GM18520 (cell line): ENCODE results near the gene SPACA9.

Experiments used
- ATAC-seq: cut with Tn5 transposase; IDR thresholded peaks from one replicate; pipeline ENCODE4 v1.9.1; 2021; ENCODE audit not compliant: unreplicated experiment

The SPACA9 gene

DNA sequence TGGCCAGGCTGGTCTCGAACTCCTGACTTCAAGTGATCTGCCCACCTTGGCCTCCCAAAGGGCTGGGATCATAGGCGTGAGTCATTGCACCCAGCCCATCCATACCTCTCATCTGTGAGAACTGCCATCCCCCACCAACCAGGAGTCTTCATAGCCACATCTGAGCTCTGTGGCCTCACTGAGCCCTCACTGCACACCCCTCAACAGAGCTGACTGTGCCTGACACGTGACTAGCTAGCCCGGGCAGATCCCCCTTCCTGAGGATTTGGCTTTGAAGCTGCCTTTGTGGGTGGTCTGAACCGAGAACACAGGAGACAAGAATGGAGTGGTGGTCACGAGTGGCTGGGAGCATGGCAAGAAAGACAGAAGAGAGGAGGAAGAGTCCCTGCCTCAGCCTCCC lies 16.2 kb upstream of the SPACA9 start:
- ATAC-seq: no peak

DNA sequence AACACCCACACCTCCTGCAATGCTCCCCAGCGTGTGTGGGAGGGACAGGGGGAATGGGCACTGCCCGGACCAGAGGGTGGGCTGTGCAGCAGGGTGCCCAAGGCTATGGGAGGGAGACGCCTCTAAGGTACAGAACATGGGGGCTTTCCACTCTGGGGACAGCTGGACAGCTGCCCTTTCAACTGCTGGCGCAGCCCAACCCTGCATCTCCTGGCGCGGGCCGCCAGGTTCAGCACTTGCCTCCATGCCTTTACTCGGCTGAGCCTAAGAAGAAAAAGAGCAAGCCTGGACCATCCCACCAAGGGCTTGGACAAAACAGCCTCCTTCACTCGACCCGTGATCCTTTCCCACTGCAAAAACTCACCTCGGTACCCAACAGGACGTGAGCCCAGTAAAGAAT lies 15.6 kb upstream of the SPACA9 start:
- ATAC-seq: no peak

DNA sequence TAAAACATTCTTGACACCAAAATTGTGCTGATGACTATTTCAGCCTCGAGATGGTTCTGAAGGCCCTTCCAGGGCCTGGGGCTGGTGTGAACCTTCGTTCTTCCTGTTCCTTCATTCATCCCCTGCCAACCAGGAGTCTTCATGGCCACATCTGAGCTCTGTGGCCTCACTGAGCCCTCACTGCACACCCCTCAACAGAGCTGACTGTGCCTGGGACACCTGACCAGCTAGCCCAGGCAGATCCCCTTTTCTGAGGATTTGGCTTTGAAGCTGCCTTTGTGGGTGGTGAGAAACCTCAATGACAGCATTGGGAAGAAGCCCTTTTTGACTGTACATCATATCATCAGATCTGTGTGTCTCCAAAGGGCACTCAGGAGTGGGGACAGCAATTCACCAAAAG lies 14.4 kb upstream of the SPACA9 start:
- ATAC-seq: no peak

DNA sequence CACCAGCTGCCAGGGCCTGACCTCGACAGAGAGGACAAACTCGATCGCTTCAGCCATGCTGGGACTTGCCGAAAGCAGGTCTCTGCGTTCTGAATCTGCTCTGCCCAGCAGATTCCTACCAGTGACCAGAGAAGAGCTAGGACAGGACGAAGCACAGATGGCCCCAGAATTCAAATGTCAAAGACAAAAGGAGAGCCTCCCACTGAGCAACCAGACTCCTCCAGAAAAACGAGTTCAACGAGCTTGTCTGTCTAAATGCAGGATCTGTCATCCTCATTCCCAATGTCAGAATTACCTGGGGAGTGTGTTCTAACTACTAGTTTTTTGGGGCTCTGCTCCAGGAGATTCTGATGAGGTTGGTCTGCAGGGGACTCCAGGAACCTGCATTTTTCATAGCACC lies 14.0 kb upstream of the SPACA9 start:
- no peak for ATAC-seq

DNA sequence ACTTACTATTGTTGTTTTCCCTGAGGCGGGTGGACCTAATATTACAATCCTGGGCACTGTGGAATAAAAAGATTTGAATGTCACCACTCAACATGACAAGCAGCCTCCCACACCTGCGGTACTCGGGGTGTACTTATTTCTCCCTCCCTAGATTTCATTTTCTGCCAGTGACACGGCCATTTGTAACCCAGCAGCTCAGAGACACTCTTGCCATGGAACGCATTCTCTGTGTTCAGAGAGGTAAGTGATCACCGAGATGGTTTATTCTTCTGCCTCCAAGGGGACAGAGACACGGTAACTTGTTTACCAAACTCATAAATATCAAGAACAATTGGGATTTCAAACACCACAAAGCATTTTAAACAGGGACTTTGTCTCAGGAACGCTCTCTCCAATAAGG lies 11.8 kb upstream of the SPACA9 start:
- ATAC-seq: no peak

DNA sequence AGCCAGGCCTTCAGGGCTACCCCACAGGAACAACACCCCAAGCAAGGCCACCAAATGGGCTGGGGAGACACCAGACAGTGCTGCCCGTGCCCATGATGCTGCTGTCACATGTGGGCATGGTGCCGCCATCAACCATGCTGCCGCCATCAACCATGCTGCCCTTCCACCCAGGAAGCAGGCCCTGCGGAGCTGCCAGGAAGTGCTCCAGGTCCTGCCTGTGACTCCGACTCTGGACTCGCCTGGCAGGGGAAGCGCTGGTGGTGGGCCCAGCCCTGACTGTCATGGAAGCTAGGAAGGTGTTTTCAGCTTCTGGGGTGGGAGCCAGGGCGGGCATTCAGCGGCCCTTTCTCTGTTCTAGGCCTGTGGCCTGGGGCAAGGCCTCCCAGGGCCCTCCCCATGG lies 9.4 kb upstream of the SPACA9 start:
- ATAC-seq: no peak

DNA sequence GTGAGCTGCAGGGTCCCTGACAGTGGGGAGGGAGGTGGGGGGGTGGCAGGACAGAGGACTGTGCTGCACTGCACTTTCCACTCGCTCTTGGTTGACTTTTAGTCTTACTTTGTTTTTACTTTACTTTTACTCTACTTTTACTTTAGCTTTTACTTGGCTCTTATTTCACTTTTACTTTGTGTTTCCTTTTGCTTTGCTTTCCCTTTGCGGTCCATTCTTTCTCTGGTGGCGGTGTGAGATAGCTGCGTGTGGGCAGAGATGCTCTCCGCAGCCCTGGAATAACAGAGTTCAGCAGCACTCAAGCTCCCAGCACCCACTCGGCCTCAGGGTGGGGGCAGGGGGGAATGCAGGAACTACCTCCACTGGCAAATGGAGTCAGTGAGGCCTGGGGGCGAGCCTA lies 5.3 kb upstream of the SPACA9 start:
- no peak for ATAC-seq

DNA sequence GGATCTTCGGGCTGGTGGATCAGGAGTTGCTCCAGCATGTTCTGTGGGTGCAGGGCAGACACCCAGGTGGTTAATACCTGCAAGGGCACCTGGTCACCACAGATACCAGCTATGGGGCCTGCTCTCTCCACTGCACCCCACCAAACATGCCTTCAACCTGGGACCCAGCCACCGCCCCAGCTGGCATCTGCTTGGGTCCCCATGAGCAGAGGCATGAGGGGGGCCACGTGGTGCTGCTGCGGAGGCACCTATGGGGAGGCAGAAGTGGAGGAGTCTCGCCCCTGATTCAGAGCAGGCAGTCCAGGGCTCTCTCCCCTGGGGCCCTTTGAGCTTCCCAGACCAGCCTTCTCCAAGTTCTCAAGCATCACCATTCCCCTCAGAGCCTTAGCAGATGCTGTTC lies 3.5 kb upstream of the SPACA9 start:
- no peak for ATAC-seq

DNA sequence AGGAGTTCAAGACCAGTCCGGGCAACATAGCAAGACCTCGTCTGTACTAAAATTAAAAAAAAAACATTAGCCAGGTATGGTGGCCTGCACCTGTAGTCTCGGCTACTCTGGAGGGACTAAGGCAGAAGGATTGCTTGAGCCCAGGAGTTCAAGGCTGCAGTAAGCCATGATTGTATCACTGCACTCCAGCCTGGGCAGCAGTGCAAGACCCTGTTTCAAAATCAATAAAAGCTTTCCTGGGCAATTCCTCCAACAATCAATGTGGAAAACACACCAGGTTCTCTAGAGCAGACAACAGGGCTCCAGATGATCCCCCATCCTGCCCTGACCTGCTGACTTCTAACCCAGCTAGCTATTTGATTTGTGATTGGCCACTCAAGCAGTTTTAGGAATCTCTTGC lies 1.8 kb upstream of the SPACA9 start:
- no peak for ATAC-seq

DNA sequence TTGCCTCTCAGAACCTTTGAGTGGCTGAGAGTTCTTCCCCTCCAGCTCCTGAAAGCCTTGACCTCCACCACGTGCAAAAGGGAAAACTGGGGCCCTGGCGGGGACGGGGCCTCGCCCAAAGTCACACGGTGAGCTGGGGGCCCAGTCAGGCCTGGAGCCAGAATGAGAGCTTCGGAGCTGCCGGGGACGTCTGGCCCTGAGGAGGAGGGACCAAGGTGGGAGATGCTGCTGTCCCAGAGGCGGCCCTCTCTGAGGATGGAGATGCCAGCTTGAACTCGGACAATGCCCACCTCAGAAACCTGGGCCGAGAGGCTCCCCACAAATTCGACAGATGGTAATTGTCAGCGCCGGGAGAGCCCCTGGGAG lies 1.3 kb upstream of the SPACA9 start:
- no peak for ATAC-seq

DNA sequence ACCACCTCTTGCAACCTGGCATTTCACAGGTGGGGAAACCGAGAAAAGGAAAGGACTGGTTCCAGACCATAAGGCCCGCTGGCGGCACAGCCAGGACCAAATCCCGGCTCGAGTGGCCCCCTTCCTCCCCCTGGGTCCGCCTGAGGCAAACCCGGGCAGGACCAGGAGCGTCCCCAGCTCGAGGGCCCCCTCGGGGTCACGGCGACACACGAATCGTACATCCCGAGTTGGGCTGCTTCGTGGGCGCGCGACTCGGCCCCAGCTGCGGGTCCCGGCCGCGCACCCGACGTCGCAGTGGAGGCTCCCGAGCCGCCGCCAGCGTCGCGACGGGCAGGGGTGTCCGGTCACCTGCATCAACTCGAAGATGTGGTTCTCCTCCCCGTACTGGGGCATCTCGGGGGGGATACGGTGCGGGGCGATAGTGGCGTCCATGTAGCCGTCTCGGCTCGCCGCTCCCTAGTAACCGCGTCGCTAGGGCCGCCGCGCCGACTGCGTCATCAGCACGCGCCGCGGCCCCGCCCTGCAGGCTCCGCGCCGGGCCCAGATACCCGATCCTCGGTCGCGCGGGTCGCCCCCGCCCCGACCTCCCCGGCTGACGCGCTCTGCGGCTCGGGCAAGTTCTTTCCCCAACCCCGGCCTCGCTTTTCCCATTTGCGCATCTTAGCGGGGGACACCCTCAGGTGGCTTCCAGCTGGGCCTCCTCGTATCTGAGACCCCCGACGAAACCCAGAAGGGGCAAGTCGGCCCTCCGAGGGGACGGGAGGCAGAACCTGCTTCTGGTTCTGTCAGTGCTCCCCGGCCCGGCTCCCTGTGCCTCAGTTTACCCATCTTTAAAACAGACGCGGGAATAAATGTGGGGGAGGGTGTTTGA lies 639 bp upstream of the SPACA9 start, which contains the start of gene AK8:
TSS of gene AK8 (minus strand) at position 461 of the 871 bp plus-strand sequence. CDS start at position 432, 29 bp downstream.
- ATAC-seq: peak; percentile 57

DNA sequence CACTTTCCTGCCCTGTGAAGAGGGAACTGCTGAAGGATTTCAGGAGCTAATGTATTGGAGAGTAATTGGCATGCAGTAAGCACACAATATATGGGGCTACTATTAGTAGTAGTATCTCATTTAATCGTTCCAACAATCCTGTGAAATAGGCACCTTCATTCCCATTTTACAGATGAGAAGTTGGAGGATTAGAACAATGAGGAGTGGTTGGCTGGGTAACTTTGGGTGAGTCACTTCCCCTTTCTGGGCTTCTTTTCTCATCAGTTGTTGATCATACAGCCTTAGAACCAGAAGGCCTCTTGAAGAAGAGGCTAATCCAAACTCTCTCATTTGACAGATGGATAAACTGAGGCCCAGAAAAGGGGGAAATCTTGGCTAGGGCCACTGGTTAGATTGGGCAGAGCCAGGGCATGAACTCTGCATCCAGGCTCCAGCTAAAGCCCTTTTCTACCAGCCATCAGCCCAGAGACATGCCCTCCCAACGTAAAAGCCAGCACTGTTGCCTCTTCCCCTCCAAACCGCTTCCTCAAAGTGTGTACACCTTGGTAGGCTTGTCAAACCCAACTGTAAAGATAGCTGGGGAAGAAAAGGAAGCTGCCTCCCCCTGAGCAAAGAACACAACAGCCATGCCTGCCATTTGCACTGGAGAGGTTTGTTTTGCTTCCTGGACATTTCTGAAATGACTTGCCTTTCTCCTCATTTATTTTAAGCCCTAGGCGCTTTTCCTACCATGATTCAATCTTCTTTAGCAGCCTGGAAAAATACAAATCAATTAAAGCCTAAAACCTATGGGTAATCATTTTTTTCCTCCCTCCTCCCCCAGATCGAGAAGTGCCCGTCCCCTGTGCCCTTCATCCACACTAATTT lies 992 bp downstream of the SPACA9 start:
- no peak for ATAC-seq

DNA sequence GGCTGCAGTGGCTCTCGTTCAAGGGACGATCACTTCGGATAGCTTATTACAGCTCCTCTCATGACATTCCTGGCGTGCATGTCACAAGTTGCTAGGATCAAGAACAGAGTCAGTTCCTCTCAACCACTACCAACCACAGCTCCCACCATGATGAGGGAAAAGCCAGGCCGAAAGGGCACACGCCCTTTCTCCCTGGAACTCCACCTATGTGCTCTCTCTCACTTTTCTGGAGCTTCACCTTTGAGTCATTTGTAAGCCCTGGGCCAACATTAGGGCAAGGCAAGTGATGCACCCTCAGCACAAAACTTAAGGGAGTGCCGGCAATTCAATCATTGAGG lies 1.6 kb downstream of the SPACA9 start:
- no peak for ATAC-seq

DNA sequence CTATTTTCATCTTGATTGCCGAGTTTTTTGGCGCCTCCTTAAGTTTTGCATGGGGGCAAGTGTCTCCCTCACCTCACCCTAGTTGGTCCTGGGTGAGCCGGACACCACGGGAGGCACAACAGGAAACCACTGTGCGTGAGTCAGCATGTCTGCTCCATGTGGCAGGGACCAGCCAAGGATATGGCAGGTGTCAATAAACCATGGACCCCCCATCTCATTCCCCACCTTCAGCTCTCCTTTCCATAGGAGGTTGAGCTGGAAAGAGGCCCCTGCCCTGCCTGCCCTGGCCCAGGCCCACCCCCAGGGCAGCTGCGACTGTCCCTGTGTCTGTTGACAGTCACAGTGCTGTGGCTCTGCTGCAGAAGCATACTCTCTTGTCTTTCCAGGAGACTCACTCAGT lies 3.1 kb downstream of the SPACA9 start:
- ATAC-seq: no peak

DNA sequence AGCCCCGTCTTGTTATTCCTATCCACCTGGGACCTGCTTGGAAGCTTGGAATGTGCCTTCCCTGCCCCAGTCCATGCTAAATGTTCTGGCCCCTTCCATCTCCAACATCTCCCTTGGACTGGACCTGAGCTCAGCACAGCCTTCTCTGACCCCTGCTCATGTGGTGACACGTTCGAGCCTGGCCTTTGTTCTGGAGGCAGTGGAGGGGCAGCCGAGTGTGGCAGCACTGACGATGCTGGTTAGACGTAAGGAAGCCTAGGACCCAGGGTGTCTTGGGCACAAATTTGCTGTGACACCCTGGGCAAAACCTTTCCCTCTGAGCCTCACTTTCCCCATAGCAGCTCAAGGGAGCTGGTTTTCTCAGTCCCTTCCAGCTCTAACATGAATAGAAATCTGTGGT lies 3.9 kb downstream of the SPACA9 start:
- ATAC-seq: no peak

DNA sequence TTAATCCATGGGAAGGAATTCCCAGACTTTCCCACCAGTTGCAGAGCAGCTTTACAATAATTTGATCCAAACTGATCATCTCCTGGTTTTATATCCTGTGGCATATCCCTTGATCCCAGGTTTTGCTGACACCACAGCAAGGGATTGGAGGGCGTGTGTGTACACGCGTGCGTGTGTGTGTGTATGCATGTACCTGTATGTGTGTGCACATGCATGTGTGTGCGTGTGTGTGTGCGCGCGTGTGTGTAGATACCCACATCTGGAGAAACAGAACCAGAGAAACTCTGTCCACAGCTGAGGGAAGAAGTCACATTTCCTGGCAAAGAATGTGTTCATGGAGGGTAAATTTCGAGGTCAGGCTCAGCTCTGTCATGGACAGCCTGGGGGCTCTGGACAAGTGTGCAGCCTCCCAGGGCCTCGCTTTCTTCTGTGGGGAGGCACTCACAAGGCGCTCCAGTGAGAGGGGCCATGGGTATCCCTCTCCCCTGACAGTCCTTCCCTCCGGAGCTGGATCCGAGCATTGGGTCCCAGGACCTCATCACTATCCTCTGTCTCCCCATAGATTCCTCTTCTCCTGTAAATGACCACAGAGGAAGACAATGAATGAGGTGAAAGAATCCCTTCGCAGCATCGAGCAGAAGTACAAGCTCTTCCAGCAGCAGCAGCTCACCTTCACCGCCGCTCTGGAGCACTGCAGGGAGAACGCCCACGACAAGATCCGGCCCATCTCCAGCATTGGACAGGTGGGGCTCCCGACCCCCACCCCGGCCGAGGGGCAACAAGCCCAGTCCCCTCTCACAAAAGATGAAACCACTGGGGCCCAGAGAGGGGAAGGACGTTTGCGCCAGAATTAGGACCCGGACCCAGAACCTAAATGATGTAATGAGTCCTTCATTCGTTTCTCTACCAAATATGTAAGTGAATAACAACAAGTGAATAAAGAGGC lies 4.9 kb downstream of the SPACA9 start:
- ATAC-seq: no peak

DNA sequence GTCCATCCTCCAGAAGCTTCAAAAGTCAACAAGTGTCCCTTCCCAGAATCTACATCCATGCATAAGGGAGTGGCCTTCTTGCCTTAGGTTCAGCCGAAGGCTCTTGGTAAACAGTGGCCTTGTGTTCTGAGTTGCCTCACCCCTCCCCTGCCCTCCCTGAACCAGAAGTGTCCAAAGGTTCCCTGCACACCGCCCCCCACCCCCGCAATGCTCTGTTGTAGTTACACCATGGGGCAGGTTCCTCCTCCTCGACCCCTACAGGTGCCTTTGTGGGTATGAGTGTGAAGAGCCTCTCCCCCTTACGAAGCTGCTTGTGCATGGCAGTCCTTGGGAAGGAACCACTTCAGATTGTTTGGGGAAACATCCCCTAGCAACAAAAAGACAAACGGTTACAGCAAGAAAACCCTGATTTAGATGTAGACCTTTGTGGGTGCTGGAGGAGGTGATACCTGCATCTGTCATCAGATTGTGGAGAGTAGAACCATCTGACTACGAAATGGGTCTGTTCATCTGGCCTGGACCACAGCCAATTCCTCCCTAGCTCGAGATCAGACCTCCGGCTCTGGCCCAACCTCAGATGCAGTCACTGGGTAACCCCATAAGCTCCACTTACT lies 7.1 kb downstream of the SPACA9 start:
- no peak for ATAC-seq

DNA sequence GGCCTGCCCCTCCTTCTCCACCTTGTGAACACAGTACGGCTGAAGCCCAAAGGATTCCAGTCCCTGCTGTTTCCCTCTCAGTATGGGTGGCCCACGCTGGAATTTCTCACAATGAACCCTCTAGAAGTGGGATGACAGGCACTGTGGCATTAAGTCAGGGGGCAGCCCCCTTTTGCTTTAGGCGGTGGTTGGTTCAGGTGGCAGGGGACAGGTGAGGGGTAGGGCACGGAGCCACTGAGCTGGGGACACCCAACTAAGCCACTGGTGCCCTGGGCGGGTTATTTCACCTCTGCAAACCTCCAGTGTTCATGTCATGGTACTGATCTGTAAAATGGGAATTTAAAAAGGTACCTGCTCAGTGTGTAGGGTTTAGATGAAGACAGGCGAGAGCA lies 7.6 kb downstream of the SPACA9 start:
- no peak for ATAC-seq

DNA sequence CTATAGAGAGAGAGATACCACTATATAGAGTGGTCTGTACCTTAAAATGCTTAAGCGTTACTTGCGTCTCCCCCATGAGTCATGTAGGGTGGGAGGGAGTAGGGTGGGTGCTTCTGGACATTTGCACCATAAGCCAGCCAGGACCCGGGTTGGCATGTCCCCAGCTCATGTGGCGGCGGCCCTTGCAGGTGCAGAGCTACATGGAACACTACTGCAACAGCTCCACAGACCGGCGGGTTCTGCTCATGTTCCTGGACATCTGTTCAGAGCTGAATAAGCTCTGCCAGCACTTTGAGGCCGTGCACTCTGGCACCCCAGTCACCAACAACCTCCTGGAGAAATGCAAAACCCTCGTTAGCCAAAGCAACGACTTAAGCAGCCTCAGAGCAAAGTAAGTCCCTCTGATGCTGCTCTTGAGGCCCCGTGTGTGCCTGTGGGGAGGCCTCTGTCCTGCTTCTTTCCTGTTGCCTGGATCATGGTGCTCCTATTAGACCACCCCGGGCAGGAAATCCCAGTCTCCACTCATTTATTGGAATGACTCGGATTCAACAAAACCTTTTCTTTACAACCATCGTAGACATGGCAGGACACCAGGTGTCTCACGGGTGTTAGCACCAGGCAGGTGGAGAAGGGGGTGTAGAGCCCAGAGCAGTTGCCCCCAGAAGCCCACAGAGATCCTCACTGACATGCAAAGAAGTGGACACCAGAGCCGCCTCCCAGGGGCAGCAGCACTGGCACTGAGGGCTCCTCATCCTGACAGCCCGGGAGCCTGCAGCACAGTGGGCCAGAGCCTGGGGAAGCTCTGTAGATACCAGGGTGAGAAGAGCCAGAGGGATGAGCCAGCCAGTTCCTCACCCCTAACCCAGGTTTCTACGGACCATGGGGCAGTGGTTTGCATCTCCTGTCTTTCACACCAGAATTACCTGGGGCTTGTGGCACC lies 8.8 kb downstream of the SPACA9 start:
- ATAC-seq: no peak

DNA sequence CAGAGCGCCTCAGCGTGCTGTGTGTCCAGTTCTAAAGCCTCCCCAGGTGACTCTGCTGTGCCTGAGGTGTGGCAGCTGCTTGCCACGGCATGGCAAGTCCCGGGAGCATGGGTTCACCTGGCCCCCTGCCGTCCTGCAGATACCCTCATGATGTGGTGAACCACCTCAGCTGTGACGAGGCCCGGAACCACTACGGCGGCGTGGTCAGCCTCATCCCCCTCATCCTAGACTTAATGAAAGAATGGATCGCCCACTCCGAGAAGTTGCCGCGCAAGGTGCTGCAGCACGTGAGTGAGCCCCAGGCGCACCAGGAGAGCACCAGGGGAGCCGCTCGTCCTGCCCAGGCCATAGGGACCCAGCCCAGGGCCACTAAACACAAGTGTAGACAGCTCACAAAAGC lies 9.5 kb downstream of the SPACA9 start:
- ATAC-seq: no peak
